Measurements from ENCODE around the gene TLL2. TPM values are rescaled to one million over a fixed set of nuclear protein-coding genes. Genes with fewer than 3 reads are reported as not detected.

Gene TLL2
- total and polyA plus RNA-seq, 7 donors: 0.22 to 0.64 (median 0.32) TPM

DNA sequence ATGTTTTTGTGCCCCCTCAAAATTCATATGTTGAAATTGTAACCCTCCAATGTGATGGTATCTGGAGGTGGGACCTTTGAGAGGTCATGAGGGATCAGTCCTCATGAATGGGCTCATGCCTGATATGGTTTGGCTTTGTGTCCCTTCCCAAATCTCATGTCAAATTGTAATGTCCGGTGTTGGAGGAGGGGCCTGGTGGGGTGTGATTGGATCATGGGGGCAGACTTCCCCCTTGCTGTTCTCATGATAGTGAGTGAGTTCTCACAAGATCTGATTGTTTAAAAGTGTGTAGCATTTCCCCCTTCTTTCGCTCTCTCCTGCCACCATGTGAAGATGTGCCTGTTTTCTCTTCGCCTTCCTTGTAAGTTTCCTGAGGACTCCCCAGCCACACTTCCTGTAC lies 53.4 kb downstream of the TLL2 start:
- ATAC-seq (no peak), DNase-seq (no peak)
- Histone ChIP-seq H3K4me3 (no peak overlapping the region), H3K27me3 (ENCODE audit: insufficient read depth in 3 of 3, low read length in 2 of 3) (peaks cover 0 to 1% (median 0%) of the 10 kb centered on the region in 3 donors), H3K27ac (no peak overlapping the region), H3K9me3 (no peaks in the 10 kb centered on the region), H3K4me1 (no peaks in the 10 kb centered on the region), H3K36me3 (ENCODE audit: insufficient read depth in 1 of 2, low read depth in 1 of 2) (no peaks in the 10 kb centered on the region)
- TF ChIP-seq, protein P1, sequence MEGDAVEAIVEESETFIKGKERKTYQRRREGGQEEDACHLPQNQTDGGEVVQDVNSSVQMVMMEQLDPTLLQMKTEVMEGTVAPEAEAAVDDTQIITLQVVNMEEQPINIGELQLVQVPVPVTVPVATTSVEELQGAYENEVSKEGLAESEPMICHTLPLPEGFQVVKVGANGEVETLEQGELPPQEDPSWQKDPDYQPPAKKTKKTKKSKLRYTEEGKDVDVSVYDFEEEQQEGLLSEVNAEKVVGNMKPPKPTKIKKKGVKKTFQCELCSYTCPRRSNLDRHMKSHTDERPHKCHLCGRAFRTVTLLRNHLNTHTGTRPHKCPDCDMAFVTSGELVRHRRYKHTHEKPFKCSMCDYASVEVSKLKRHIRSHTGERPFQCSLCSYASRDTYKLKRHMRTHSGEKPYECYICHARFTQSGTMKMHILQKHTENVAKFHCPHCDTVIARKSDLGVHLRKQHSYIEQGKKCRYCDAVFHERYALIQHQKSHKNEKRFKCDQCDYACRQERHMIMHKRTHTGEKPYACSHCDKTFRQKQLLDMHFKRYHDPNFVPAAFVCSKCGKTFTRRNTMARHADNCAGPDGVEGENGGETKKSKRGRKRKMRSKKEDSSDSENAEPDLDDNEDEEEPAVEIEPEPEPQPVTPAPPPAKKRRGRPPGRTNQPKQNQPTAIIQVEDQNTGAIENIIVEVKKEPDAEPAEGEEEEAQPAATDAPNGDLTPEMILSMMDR (IDR thresholded peaks at IDR 0.05): no peak
- intact Hi-C loops (cut with DNase I): no loop called here
- WGBS, 3 donors: 91 to 96% (median 94%) methylated on average over 2 to 3 of the region's 3 CpGs

- DNase-seq (no peak), ATAC-seq (no peak)
- Histone ChIP-seq H3K4me3 (no peak overlapping the region), H3K36me3 (ENCODE audit: insufficient read depth in 1 of 2, low read depth in 1 of 2) (no peaks in the 10 kb centered on the region), H3K27me3 (ENCODE audit: insufficient read depth in 3 of 3, low read length in 2 of 3) (no peaks in the 10 kb centered on the region), H3K9me3 (no peaks in the 10 kb centered on the region), H3K4me1 (no peaks in the 10 kb centered on the region), H3K27ac (no peak overlapping the region)
- intact Hi-C loops (cut with DNase I): no loop called here
- TF ChIP-seq, protein P1 (IDR thresholded peaks at IDR 0.05): no peak
- 64 to 81% (median 74%) methylated on average over 5 of the region's 5 CpGs for WGBS, 3 donors
Measured at GRCh38 chr10:96457341-96457740, 56.4 kb downstream of the TLL2 start.

DNA sequence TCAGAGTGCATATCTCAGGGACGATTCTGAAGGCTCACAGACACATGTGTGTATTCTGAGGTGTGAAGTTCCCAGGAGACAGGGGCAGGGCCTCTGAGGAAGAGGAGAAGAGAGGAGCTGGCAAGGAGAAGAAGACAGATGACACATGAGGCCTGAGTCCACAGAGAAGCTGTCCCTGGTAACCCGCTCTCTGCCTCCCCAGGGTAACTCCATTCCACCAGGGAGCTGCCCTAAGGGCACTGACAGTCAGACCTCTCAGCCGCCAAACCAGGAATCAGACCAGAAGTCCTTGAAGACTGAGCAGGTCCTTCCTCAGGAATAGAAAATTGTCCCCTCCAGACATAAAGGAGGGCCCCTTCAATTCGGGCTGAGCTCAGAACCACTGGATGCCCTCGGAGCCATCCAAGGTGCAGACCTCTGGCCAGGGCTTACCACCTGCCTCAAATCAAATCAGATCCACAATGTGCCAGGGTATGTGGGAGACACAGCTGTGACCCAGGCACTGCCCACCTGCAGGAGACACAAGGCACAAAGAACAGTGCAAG lies 57.4 kb downstream of the TLL2 start:
- H3K4me1 ChIP-seq: no peaks in the 10 kb centered on the region
- WGBS, 3 donors: 73 to 92% (median 89%) methylated on average over 5 of the region's 5 CpGs
- no peaks in the 10 kb centered on the region for H3K36me3 ChIP-seq (ENCODE audit: insufficient read depth in 1 of 2, low read depth in 1 of 2)
- no peak overlapping the region for H3K4me3 ChIP-seq
- no peak for DNase-seq
- intact Hi-C loops (cut with DNase I): no loop called here
- TF ChIP-seq, protein P1 (IDR thresholded peaks at IDR 0.05): no peak
- no peaks in the 10 kb centered on the region for H3K27me3 ChIP-seq (ENCODE audit: insufficient read depth in 3 of 3, low read length in 2 of 3)
- H3K27ac ChIP-seq: no peak overlapping the region
- ATAC-seq: no peak
- no peaks in the 10 kb centered on the region for H3K9me3 ChIP-seq

- WGBS, 3 donors: 80 to 90% (median 88%) methylated on average over 3 of the region's 3 CpGs
- no peaks in the 10 kb centered on the region for H3K4me1 ChIP-seq
- H3K27ac ChIP-seq: no peak overlapping the region
- no peak for ATAC-seq
- intact Hi-C loops (cut with DNase I): no loop called here
- TF ChIP-seq, protein P1 (IDR thresholded peaks at IDR 0.05): no peak
- DNase-seq: no peak
- no peaks in the 10 kb centered on the region for H3K36me3 ChIP-seq (ENCODE audit: insufficient read depth in 1 of 2, low read depth in 1 of 2)
- H3K9me3 ChIP-seq: no peaks in the 10 kb centered on the region
- no peaks in the 10 kb centered on the region for H3K27me3 ChIP-seq (ENCODE audit: insufficient read depth in 3 of 3, low read length in 2 of 3)
- no peak overlapping the region for H3K4me3 ChIP-seq
Measured at GRCh38 chr10:96453856-96454583, 59.7 kb downstream of the TLL2 start.
